ENCODE data around the gene PDK2. TPM values are rescaled to one million over a fixed set of nuclear protein-coding genes. Genes with fewer than 3 reads are reported as not detected.

PDK2 gene
- total and polyA plus RNA-seq, 9 of the 15 experiments (the other 6 are each of a cell fraction or from before 2014, with no cell fraction given), result 0.03 to 2.5 (median 1.4) TPM

GRCh38 chr17:50051082-50051576, 44.0 kb upstream of the PDK2 start (continued):
- TF ChIP-seq ZNF274 (IDR thresholded peaks at IDR 0.05; ENCODE audit: borderline replicate concordance, low read depth, low read length) (no peak), POLR2H (tag; IDR thresholded peaks at IDR 0.05; ENCODE audit: low read depth) (no peak), ZNF551 (CRISPR knock-in tag; IDR thresholded peaks at IDR 0.05) (no peak), ZEB2 (IDR thresholded peaks at IDR 0.05) (no peak), NRF1 (conservative IDR thresholded peaks at IDR 0.05 in 1 of 2, IDR thresholded peaks at IDR 0.05 in 1 of 2) (peak; percentile 15 to 18; a peak in 1 of 4 replicates), ZNF324 (CRISPR knock-in tag; IDR thresholded peaks at IDR 0.05) (no peak), MTA1 (IDR thresholded peaks at IDR 0.05; ENCODE audit: borderline replicate concordance) (no peak), CBX5 (IDR thresholded peaks at IDR 0.05; ENCODE audit: borderline replicate concordance, low read depth) (no peak), HDAC3 (IDR thresholded peaks at IDR 0.05; ENCODE audit: borderline replicate concordance, partially characterized antibody) (no peak), ZNF449 (CRISPR knock-in tag; IDR thresholded peaks at IDR 0.05) (no peak), PCBP2 (IDR thresholded peaks at IDR 0.05; ENCODE audit: low read depth, low read length, poor library complexity, severe bottlenecking) (no peak), ZNF589 (CRISPR knock-in tag; IDR thresholded peaks at IDR 0.05; ENCODE audit: low read depth) (peak; percentile 63; the same call in 1 of the 2 replicates), FOXJ3 (CRISPR knock-in tag; IDR thresholded peaks at IDR 0.05) (no peak), ZNF316 (IDR thresholded peaks at IDR 0.05) (0 out of 2 replicates have a peak, but pooled peaks have one; percentile 3), KAT7 (CRISPR knock-in tag; IDR thresholded peaks at IDR 0.05; ENCODE audit: borderline replicate concordance) (no peak), MTA2 (IDR thresholded peaks at IDR 0.05; ENCODE audit: low read depth) (no peak), ZNF407 (IDR thresholded peaks at IDR 0.05; ENCODE audit: low read depth) (no peak), BRCA1 (IDR thresholded peaks at IDR 0.05) (no peak), BRCA1 (CRISPR knock-in tag; IDR thresholded peaks at IDR 0.05) (no peak), EZH2 (IDR thresholded peaks at IDR 0.05; ENCODE audit: borderline replicate concordance, low read depth, low read length) (no peak), ZNF75A (CRISPR knock-in tag; IDR thresholded peaks at IDR 0.05) (no peak)

All from K562 (cell line).